ENCODE data around the gene GABRG3.

The GABRG3 gene

DNA sequence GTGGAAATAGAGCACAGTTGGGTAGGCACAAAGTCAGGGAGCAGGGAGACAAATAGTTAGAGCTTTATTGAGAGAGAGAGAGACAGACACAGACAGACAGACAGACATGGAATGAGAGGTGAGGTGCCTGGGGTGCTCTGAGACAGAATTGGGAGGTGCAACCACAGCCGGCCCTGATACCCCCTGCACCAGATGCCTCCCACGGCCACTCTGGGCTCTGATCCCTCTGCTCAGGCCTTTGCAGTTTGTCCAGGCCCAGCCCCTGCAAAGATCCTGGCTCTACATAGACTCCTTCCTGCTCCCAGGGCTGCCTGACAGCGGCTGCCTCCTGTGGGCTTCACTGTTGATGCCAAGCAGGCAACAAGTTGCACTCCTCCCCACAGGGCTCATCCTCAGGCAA is 283.8 kb downstream of the GABRG3 start:
- DNase-seq, result no peak

DNA sequence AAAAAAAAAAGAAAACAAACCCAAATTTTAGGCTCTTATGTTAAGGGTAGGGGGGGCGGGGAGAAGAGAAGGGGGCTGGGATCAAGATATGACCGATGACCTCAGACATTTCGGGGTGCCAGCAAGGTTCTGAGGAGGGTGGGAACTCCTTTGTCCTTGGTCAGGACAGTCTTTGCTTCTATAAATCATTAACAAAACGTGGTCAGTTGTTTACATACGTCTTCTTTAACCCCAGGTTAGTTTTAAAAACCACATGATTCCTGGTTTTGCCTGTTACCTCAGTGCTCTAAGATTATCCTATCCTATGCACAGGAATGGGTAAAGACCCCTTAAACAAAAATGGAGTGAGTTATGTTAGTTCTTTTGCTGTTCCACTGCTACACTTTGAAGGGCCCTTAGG is 285.5 kb downstream of the GABRG3 start:
- DNase-seq, result no peak

DNA sequence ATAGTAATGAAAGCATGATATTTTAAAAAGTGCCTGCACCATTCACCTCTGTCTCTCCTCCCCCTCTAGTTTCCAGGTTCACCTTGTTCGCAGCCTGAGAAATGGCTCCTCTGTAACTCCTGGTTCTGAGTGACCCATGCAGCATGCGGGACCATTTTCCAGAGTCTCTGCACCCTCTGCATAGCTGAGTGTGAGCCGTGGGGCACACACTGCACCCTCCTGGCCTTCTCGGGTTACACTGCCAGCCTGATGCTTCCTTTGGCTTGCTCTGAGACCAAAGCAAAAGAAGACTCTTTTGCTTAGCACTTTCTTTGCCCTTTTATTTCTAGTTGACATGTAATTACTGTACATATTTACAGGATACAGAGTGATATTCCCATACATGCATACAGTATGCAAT is 287.3 kb downstream of the GABRG3 start:
- DNase-seq, result no peak

DNA sequence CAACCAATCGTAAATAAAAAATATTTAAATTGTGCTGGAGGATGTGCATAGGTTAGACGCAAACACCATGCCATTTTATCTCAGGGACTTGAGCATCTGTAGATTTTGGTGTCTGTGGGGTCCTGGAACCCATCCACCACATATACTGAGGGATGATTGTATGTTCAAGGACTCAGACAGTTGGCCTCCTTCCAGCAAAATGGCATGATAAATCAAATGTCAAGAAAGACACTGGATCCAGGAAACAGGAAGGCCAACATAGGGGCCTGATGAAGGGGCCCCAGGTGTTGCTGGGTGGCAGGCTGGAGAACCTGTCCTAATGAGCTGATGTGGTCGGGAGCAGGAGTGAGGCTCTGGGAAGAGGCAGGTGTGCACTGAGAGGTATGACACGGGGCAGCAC is 289.5 kb downstream of the GABRG3 start:
- no peak for DNase-seq

DNA sequence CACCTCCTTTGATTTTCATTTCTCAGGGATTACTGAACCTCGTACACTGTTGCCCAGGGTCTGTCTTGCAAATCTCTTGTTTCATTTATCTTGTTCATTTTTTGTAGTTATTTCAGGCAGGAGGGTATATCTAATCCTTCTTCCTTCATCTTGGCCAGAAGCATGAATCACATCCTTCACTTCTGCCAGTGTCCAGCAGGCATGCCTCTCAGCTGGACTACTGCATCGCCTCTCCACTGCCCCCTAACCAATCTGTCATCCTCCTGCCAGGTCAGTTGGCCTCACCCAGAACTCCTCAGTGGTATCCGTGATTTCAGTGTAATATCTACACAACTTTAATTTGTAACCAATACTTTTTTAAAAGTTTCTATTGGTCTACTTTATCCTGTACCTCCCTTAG is 297.9 kb downstream of the GABRG3 start:
- no peak for DNase-seq

DNA sequence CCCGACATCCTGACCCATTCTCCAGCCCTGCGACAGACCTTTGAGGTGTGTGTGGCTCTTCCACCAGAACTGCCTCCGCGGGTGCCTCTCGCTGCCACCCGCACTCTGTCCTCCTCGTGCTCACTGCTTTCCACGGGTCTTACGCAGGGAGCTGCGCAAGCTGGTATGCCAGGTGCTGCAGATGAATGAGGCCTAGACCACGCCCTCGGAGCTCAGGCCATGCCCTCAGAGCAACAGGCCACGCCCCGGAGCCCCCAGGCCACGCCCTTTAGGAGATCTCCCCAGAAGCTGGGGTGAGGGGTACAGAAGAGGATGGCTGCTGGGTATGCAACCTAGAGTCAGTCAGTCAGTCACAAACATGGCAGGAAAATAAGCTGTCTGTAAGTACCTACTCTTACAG is 300.3 kb downstream of the GABRG3 start:
- DNase-seq, result peak; percentile 89

DNA sequence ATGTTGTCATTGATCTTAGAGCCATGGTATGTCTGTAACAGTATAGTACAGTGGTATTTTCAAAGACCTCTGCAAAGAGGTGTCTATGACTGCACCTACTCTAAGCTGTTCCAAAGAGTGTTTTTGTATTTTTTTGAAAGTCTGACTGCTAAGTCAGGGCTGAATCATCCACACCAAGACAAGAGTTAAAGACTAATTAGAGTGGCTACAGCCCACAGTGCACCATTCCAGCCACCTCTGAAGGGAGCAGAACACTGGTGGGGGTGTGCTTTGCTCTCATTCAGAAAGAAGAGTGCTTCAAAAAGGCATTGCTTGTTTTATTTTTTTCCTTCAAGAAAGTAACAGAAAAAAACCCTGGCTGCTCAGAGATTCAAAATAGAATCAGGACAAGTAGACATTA is 301.4 kb downstream of the GABRG3 start:
- no peak for DNase-seq

DNA sequence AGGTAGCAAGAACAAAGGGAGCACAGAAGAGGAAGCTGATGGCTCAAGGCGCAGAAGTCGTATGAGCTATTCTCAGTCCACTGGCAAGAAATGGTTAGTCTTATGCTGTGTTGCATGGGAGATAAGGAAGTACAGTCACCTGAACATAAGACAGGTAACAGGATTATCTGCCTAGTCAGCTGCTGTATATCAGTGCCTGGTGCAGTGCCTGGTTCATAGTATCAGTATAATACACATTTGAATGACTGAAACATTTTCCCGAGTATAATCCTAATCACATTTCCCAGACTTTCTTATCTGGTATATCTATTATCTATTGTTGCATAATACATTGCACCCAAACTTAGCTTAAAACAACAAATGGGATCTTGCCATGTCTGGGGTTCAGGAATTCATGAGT is 302.5 kb downstream of the GABRG3 start:
- no peak for DNase-seq

DNA sequence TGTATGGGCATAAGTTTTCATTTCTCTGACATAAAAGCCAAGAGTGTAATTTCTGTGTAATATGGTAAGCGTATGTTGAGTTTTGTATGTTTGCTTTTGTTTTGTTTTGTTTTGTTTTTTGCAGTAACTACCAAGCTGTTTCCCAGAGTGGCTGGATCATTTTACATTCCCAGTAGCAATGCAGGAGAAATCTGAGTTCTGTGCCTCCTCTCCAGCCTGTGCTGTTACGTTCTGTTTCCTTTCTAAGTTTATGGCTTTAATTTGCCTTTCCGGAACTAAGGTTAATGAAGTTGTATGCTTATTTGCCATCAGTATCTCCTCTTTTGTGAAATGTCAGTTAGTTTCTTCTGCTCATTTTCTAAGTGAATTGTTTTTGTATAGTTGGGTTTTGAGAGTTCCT is 307.8 kb downstream of the GABRG3 start:
- no peak for DNase-seq

DNA sequence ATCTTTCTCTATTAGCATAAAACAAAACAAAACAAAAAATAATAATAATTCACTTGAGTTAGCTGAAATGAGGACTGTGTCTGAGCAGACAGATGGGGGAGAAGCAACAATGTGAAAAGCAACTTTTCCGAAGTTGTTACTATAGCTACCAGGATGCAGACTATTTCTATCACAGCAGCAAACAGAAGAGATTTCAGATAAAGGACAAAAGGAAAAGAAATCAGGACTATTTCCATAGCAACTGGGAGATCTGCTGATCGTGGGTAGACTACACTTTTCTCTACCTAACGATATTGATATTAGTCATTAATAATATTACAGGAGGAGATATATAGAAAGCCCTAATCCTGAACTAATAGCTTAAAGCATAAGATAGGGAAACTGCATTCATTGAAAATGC is 321.7 kb downstream of the GABRG3 start:
- DNase-seq, result no peak

DNA sequence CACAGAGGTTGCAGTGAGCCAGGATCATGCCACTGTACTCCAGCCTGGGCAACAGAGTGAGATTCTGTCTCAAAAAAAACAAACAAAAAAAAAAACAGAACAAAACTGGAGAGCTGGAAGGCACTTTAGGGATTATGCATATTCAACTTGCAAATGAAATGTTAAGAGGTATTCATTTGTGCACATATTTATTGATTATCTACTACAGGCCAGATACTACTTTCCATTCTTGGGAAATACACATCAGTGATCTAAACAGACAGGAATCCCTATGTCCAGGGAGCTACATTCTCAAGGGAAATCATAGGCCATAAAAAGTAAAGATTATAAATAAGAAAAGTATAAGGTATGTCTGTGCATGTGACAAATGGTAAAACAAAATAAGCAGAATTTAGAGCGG is 322.6 kb downstream of the GABRG3 start:
- no peak for DNase-seq

DNA sequence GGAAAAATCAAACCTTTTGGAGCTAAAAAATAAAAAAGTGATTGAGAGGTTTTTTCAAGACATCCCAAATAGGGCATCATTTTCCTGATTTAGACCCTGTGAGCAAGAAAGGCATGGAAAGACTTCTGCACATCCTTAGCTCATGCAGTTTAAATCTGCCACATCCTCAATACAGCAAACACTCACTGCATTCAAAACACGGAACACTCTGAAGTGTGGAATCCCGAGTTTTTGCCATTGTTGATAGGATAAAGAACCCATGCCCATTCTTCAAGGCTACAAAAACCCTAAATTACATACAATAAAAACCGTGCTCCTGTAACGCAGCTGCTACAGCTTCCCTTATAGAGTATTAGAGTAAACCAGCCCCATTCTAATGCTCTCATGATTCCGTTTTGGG is 346.8 kb downstream of the GABRG3 start:
- DNase-seq, result no peak

DNA sequence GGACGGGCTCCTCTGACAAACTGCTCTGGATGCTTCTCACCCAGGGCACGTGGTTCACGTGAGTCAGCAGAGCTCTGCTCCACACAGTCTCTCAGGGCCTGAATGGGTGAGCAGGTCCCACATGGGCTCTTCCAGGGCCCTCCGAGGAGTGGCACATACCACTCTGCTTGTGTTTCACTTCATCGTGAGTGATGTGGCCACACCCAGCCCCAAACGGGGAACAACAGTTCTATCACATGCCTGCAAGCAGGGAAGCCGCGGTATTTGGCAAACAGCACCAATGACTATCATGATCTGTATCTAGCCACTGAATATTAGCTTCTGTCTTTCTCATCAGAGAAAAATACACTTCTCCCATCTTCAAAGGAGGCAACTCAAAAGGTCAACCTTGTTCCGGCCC is 352.8 kb downstream of the GABRG3 start:
- DNase-seq, result no peak

DNA sequence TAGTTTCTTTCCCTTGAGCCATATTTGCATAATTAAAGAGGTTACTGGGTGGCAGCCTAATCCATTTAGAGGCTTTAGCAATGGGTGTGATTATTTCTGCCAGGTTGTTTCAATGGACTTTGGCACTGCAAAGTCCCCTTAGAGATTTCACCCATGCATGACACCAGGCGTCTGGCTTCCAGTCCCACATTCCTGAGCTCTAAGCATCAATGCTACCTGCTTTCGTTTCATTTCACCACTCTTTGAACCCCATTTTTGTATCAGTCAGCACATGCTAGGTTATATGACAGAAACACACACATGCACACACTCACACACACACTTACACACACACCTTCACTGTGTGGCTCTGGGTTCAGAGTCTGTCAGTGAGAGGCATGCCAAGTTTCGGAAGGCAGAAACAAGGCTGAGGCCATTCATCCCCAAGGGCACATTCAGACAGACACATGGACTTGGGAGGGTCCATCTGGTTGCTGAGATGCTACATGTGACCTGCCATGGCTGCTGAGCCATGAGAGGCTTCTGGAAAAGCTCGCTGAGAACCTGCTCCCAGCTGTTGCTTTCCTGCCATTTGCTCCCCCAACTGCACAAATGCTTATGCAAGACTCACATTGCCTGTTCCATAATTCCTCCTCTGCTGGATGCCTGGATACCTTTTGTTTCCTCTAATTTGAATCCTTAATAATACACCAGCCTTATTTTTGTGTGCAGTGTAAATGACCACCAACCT is 354.1 kb downstream of the GABRG3 start:
- no peak for DNase-seq

DNA sequence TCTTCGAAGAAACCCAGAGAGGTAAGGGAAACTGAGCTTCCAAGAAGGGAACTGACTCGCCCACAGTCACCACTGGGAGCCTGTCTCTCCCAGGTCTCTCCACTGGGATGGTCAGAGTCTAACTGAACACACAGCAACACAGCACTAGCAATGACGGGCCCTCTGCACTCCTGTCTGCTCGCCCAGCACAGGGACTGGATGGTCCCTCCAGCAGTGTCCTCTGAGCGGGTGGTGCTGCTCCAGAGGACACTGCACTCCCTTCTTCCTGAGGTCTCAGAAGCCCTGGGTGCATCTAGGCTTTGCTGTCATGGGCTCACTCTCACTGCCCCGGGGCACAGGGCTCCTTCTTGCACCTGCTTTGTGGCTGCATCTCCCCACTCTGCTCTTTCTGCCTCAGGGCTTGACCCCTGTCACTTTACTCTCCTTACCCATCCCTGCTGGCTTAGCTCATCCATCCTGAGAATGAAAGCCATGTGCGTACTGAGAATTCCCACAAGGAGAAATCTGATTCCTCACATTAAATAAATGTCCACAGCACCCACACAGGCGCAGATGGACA is 356.6 kb downstream of the GABRG3 start:
- no peak for DNase-seq

DNA sequence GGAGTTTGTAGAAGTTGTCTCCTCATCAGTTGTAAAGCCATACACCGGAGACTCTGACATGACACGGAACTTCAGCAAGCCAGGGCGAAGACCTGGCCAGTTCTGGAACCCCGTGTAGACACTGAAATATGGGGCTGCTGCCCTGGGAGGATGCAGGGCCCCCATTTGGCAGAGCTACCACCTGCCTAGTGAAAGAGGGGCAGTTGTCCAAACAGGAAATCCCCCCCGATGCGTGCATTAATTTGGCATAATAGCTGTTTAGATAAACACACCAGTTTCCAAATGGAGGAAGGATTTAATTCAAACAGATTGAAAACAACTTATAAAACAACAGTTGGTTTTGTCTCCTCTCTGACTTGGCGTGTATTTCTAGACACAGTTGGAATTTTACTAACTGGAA is 357.2 kb downstream of the GABRG3 start:
- DNase-seq, result no peak

DNA sequence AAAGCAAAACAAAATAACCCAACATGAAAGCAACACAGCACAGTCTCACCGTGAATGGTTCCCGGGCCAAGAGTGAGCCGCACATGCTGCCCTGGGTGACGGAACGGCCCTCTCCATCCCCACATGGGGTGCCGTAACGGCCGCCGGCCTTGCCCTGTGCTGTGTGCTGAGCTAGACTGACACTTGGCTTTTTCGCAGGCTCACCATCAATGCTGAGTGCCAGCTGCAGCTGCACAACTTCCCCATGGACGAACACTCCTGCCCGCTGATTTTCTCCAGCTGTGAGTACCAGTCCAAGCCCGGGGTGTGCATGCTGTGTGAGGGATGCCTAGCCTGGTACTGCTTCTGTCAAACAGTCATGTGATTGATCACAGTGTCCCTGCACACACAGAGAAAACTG is 357.6 kb downstream of the GABRG3 start:
- DNase-seq, result no peak

DNA sequence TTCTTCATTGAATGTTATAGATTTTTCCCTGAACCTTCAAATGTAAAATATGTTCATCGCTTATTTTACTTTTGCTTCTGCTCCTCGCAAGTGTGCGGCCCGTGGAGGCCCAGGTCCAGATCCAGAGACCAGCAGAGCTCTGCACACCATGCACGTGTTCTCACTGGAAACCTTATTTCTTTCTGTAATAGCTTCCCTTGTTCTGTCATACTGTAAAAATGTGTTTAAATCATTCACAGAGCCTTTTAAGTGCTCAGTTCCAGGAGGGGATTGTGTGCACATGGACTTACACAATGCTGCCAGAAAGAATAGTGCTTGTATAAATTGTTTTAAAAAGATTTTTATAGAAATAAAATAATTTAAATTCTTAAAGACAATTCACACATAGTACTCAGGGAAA is 359.3 kb downstream of the GABRG3 start:
- DNase-seq, result no peak

DNA sequence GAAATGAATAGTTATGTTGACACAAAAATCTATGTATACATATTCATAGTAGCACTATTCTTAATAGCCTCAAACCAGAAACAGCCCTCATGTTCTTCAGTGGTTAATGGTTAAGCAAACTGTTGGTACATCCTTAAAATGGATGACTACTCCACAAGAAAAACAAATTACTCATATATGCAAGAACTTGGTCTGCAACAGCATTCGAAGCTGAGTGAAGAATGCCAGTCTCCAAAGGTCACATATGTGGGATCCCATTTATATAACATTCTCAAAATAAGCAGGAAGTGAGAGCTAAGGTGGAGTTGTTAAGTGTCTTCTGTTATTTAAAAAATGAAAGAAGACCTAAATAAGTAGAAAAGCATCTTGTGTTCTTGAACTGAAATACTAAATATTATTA is 365.7 kb downstream of the GABRG3 start:
- no peak for DNase-seq

DNA sequence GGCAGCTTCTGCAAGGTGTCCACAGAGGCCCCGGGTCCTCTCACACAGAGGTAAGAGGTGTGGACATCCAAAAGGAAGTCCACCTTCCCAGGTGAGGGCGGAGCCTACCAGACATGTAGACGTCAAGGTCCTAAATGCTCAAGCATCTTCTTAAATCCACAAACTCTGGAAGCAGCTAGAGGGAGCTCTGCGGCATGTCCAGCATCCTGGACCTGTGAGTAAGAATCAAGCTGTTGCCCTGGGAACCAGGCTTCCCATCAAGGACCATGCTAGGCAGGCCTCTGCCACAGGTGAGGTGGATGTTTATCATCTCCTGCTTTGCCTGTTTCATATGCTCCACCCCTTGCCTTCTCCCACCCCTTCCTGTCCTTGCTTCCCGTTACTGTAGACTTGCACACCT is 368.2 kb downstream of the GABRG3 start:
- no peak for DNase-seq

DNA sequence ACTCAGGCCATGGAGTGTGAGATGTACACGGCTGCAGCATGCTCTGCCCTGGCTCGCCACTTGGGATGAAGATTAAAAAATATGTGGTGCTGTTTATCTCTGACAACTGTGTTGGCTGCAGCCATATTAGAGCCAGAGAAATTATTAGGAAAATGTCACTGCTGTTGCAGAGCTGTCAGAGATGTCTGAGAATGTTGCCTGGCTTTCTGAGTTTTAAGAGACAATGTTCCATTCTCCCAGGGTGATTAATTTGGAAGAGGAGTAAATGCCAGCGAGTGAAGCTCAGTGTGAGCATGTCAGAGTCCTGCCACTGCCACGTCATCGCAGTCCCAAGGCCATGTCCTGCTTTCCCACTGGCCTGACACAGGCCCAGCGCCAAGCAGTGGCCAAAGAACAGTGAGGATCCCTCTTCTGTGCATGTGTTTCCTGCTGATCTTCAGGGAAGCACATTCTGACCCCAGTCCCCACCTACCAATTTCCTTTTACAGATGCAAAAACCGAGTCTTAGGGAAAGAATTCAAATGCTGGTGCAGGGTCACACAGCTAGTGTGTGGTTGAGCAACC is 370.9 kb downstream of the GABRG3 start:
- DNase-seq, result no peak

DNA sequence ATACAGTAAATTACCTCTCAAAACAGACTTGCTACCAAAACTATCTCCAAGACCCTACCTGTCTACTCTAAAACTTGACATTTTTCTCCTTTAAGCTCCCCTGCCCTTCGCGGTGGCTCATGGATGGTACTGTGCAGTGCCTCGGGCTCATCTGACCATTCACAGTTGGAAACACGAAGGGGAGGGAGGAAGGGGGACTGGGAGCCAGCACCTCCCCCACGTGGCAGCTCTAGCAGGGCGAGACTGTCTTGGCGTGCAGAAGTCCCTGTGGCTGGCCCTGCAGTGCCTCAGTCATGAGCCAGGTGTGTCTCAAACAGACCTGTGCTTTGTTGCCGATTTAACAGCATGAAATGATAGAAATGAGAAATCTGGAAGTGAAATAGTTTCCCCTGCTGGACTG is 372.0 kb downstream of the GABRG3 start:
- no peak for DNase-seq

DNA sequence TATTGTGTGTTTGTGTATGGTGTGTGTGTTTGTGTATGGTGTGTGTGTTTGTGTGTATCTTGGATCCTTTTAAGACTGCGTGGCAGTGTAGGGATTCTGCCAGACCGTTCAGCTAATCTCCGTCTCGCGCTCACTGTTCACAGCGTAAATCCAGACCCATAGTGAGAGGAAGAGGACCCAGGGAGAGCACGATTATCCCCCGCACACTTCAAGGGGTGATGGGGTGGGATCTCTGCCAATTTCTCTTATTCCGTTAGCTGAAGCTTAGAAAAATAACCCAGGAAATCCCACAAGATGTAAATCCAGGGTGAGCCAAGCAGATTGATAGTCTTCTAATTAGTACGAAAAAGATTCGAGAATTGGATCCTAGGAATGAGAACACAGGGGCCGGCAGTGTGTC is 381.2 kb downstream of the GABRG3 start:
- DNase-seq, result no peak

DNA sequence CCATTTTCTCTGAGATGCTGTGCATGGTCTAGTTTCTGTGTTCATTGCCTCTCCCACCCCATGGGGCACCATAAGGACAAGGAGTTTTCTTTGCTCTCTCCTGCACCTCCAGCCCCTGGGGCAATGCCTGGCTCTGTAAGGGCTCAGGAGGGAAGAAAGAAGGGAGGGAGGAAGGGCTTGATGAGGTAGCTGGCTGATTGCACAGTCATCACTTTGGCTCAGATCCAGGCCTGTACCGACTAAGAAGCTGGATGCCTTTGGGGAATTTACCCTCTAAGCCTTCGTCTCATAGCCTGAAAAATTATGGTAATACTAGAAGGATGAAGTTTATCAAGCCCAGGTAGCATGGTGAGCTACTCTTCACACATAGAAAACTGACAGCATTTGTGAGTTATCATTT is 382.9 kb downstream of the GABRG3 start:
- DNase-seq, result no peak
